MCF 10A (cell line): Measurements from ENCODE around the gene CSKMT. TPM values are rescaled to one million over a fixed set of nuclear protein-coding genes. Genes with fewer than 3 reads are reported as not detected.

ENCODE experiments used
- BruUV-seq: library from RNA; stranded (reverse); fragments of 400-500 nt; replicated peaks from 2 replicates; lab custom pipeline; 2021; lab: Mats Ljungman, UMichigan
- CTCF ChIA-PET: fragments of 300-600 bp; sonication (Branson Sonifier 250); formaldehyde crosslinking; extraction: SDS; loops from one replicate; lab custom pipeline; 2021; ENCODE audit warnings: antibody characterized with exemption, inconsistent platforms; lab: Yijun Ruan, JAX
- POLR2A ChIA-PET: fragments of 300-600, 350-650 bp; sonication (Branson Sonifier 250); formaldehyde crosslinking; extraction: SDS; loops from one replicate; lab custom pipeline; 2020; ENCODE audit warnings: antibody characterized with exemption, inconsistent platforms; lab: Yijun Ruan, JAX
- DNase-seq: peaks from one replicate; pipeline ENCODE4 v3.0.0-alpha.2; 2018; ENCODE audit not compliant: unreplicated experiment
- H3K27ac Mint-ChIP-seq: one replicate; pipeline ENCODE4 v1.8.0; 2022; ENCODE audit warnings: mild to moderate bottlenecking, low read depth, mixed read lengths; ENCODE audit not compliant: unreplicated experiment
- H3K27me3 Mint-ChIP-seq: one replicate; pipeline ENCODE4 v1.8.0; 2022; ENCODE audit warnings: mixed read lengths; ENCODE audit not compliant: insufficient read depth, unreplicated experiment
- H3K36me3 Mint-ChIP-seq: one replicate; pipeline ENCODE4 v1.8.0; 2022; ENCODE audit warnings: mild to moderate bottlenecking, moderate library complexity, mixed read lengths; ENCODE audit not compliant: insufficient read depth, unreplicated experiment
- H3K4me1 Mint-ChIP-seq: one replicate; pipeline ENCODE4 v1.8.0; 2022; ENCODE audit warnings: mixed read lengths; ENCODE audit not compliant: insufficient read depth, unreplicated experiment
- H3K4me3 Mint-ChIP-seq: one replicate; pipeline ENCODE4 v1.8.0; 2022; ENCODE audit warnings: mild to moderate bottlenecking, moderate library complexity, mixed read lengths; ENCODE audit not compliant: unreplicated experiment
- H3K9me3 Mint-ChIP-seq: one replicate; pipeline ENCODE4 v1.8.0; 2022; ENCODE audit warnings: mixed read lengths; ENCODE audit not compliant: unreplicated experiment
- CTCF ChIP-seq: fragments of 200-600 bp; IDR thresholded peaks from one replicate; pipeline ENCODE4 v1.8.0; 2022; ENCODE audit warnings: antibody characterized with exemption, mild to moderate bottlenecking; ENCODE audit not compliant: unreplicated experiment
- intact Hi-C: fragments of 100-400 bp; cut with micrococcal nuclease; formaldehyde crosslinking; loops from 2 replicates; pipeline ENCODE4 v1.14.1; 2022
- total RNA-seq: library from RNA; stranded (reverse); gene quantifications from 2 replicates; pipeline ENCODE4 v1.2.3, GENCODE V29; 2022

Gene CSKMT
- total RNA-seq, 1 experiment from 2014 or later = 31.2 TPM

GRCh38 chr11:62705413-62705812, 40.3 kb downstream of the CSKMT start:
- no peaks in the 10 kb centered on the region for H3K27me3 Mint-ChIP-seq
- intact Hi-C loops = no loop called here
- no peak for TF ChIP-seq CTCF
- H3K9me3 Mint-ChIP-seq = no peaks in the 10 kb centered on the region
- no peak for DNase-seq
- ChIA-PET CTCF (interaction anchor here (0.6 to 7.0 kb wide), 4 partner anchors 12 to 25 kb away, joined by 3 to 38 read pairs (median 18); no protein-coding TSS in a partner anchor), POLR2A (interaction anchor here (0.6 to 15.7 kb wide), 28 partner anchors 10 to 745 kb away, joined by 3 to 197 read pairs (median 5); partner anchors contain the start of genes B3GAT3, C11orf98, CSKMT and EEF1G)
- H3K4me3 Mint-ChIP-seq = peak overlapping the region; percentile 92
- peak overlapping the region; percentile 94 for H3K27ac Mint-ChIP-seq
- H3K36me3 Mint-ChIP-seq = peaks cover 41% of the 10 kb centered on the region
- TSS peak; percentile 2 for BruUV-seq
- H3K4me1 Mint-ChIP-seq = peaks cover 25% of the 10 kb centered on the region

GRCh38 chr11:62705880-62706849, 41.1 kb downstream of the CSKMT start:
- ChIA-PET CTCF (interaction anchor here (0.6 to 7.0 kb wide), 6 partner anchors 13 to 1108 kb away, joined by 3 to 38 read pairs (median 3); no protein-coding TSS in a partner anchor), POLR2A (interaction anchor here (0.6 to 15.7 kb wide), 31 partner anchors 9 to 313 kb away, joined by 3 to 197 read pairs (median 4); partner anchors contain the start of genes B3GAT3, C11orf98, CSKMT and EEF1G)
- intact Hi-C loops = no loop called here
- H3K27me3 Mint-ChIP-seq = no peaks in the 10 kb centered on the region
- H3K4me3 Mint-ChIP-seq = peak overlapping the region; percentile 92
- no peaks in the 10 kb centered on the region for H3K9me3 Mint-ChIP-seq
- H3K4me1 Mint-ChIP-seq = peaks cover 25% of the 10 kb centered on the region
- H3K27ac Mint-ChIP-seq = peak overlapping the region; percentile 94
- DNase-seq = peak; percentile 91
- peaks cover 43% of the 10 kb centered on the region for H3K36me3 Mint-ChIP-seq
- TF ChIP-seq CTCF = no peak
- no TSS peak for BruUV-seq

GRCh38 chr11:62706850-62707247, 41.7 kb downstream of the CSKMT start:
- DNase-seq = no peak
- TF ChIP-seq CTCF = no peak
- intact Hi-C loops = no loop called here

More at GRCh38 chr11:62706850-62707247, 41.7 kb downstream of the CSKMT start:
- peaks cover 25% of the 10 kb centered on the region for H3K4me1 Mint-ChIP-seq
- no peak overlapping the region for H3K27ac Mint-ChIP-seq
- H3K36me3 Mint-ChIP-seq = peaks cover 44% of the 10 kb centered on the region
- ChIA-PET CTCF (interaction anchor here (0.6 to 7.0 kb wide), 6 partner anchors 13 to 1130 kb away, joined by 3 to 38 read pairs (median 4); no protein-coding TSS in a partner anchor), POLR2A (interaction anchor here (1.0 to 15.7 kb wide), 11 partner anchors 15 to 137 kb away, joined by 3 to 197 read pairs (median 6); partner anchors contain the start of genes B3GAT3, HNRNPUL2, INTS5 and MTA2)
- H3K4me3 Mint-ChIP-seq = peak overlapping the region; percentile 58
- H3K27me3 Mint-ChIP-seq = no peaks in the 10 kb centered on the region
- no TSS peak for BruUV-seq
- H3K9me3 Mint-ChIP-seq = no peaks in the 10 kb centered on the region
